WERI-Rb-1 (cell line): ENCODE results near the gene ZNF526.

Experiments
- DNase-seq: peaks from one replicate; pipeline ENCODE4 v3.0.0-alpha.2; 2020
- H3K27ac ChIP-seq: fragments of 250-450 bp; sonication (Bioruptor Pico); 2 replicates; pipeline ENCODE4 v1.5.1; 2020; ENCODE audit warnings: mild to moderate bottlenecking, moderate library complexity
- H3K27me3 ChIP-seq: fragments of 250-450 bp; sonication (Bioruptor Pico); 2 replicates; pipeline ENCODE4 v1.5.1; 2021; ENCODE audit warnings: mild to moderate bottlenecking, low read depth, moderate library complexity; ENCODE audit not compliant: insufficient read depth, severe bottlenecking
- H3K36me3 ChIP-seq: fragments of 250-450 bp; sonication (Bioruptor Pico); 2 replicates; pipeline ENCODE4 v1.5.1; 2020; ENCODE audit warnings: mild to moderate bottlenecking, moderate library complexity
- H3K4me3 ChIP-seq: 2 replicates; pipeline ENCODE4 v1.5.1; 2011; ENCODE audit warnings: low read depth, mild to moderate bottlenecking, control low read depth, low read length
- H3K9me3 ChIP-seq: fragments of 250-450 bp; sonication (Bioruptor Pico); 2 replicates; pipeline ENCODE4 v1.5.1; 2021; ENCODE audit warnings: mild to moderate bottlenecking, moderate library complexity; ENCODE audit not compliant: severe bottlenecking
- TF ChIP-seq, protein P1 (sequence below): IDR thresholded peaks from 2 replicates; pipeline ENCODE4 v1.5.1; 2011; ENCODE audit warnings: low read depth, mild to moderate bottlenecking, control low read depth, inconsistent platforms, low read length

Gene ZNF526

DNA sequence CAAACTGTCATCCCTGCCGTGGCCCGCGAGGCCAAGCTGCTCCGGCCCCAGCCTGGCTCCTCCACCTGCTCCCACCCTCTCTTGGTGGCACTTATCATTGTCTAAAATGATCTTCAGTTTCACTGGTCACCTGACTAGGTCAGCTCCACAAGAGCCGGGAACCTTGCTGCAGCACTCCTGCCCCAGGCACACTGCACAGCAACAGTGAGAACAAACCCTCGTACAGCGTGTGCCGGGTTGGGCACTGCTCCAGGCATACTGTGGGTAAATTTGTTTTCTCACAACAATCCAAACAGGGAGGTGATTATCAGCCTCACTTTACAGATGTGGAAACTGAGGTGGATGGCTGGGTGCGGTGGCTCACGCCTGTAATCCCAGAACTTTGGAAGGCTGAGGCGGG is 11.5 kb upstream of the ZNF526 start:
- H3K9me3 ChIP-seq: no peaks in the 10 kb centered on the region
- no peaks in the 10 kb centered on the region for H3K27me3 ChIP-seq
- H3K27ac ChIP-seq: no peak overlapping the region
- DNase-seq: no peak
- TF ChIP-seq, protein P1, sequence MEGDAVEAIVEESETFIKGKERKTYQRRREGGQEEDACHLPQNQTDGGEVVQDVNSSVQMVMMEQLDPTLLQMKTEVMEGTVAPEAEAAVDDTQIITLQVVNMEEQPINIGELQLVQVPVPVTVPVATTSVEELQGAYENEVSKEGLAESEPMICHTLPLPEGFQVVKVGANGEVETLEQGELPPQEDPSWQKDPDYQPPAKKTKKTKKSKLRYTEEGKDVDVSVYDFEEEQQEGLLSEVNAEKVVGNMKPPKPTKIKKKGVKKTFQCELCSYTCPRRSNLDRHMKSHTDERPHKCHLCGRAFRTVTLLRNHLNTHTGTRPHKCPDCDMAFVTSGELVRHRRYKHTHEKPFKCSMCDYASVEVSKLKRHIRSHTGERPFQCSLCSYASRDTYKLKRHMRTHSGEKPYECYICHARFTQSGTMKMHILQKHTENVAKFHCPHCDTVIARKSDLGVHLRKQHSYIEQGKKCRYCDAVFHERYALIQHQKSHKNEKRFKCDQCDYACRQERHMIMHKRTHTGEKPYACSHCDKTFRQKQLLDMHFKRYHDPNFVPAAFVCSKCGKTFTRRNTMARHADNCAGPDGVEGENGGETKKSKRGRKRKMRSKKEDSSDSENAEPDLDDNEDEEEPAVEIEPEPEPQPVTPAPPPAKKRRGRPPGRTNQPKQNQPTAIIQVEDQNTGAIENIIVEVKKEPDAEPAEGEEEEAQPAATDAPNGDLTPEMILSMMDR: no peak
- peaks cover 81% of the 10 kb centered on the region for H3K36me3 ChIP-seq
- H3K4me3 ChIP-seq: no peak overlapping the region

DNA sequence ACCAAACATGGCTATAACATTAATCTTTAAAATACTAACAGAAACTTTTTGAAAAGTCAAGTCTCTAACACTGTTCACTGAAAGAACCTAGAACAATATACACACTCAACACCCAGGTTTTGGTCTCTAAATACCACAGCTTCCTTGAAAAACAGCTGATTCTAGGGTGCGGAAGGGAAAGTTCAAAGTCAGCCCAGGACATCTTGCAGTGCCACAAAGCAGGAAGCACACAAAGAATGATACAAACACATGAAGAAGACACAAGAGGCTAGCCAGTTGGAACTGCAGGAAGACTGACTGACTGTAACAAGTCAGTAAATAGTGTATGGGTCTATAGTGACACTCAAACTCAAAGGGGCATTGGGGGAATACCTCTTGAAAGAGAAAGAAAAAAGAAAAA is 7.2 kb upstream of the ZNF526 start:
- Histone ChIP-seq H3K4me3 (no peak overlapping the region), H3K27ac (no peak overlapping the region), H3K27me3 (no peaks in the 10 kb centered on the region), H3K9me3 (no peaks in the 10 kb centered on the region), H3K36me3 (peaks cover 76% of the 10 kb centered on the region)
- no peak for DNase-seq
- TF ChIP-seq, protein P1: no peak

DNA sequence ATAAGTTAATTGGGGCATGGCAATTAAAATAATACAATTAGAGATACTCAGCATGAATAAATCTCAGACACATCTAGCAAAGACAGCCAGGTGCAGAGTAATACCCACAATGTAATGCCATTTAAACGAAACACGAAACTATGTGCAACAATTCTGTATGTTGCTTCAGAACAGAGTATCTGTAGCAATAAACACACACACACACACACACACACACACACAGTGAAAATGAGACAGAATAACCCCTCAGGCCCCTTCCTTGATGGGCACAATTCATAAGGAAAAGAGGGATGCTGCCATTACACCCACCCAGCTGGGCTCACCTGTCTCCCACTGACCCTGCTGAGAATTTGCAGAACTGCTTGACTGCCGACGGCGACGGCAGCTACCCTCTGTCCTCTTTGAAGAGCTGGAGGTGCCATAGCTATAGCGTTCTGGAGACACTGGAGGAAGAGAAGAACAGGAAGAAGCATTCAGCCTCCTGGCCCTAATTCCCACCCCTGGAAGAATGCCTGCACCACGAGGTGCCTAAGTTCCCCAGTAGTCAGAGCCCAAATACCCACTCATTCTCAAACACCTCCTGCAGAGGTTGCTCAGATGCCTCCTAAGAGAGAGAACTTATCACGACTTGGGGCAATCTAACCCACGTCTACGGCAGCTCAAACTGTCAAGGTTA is 5.2 kb upstream of the ZNF526 start:
- TF ChIP-seq, protein P1: no peak
- DNase-seq: no peak
- Histone ChIP-seq H3K27me3 (no peaks in the 10 kb centered on the region), H3K27ac (no peak overlapping the region), H3K4me3 (no peak overlapping the region), H3K9me3 (no peaks in the 10 kb centered on the region), H3K36me3 (peaks cover 56% of the 10 kb centered on the region)

- peaks cover 44% of the 10 kb centered on the region for H3K36me3 ChIP-seq
- peak overlapping the region; percentile 81 for H3K4me3 ChIP-seq
- H3K27ac ChIP-seq: peak overlapping the region; percentile 67
- H3K9me3 ChIP-seq: no peaks in the 10 kb centered on the region
- H3K27me3 ChIP-seq: no peaks in the 10 kb centered on the region
- TF ChIP-seq, protein P1: no peak
- peak; percentile 53 for DNase-seq
Observed at GRCh38 chr19:42216653-42217519, 3.2 kb upstream of the ZNF526 start.

DNA sequence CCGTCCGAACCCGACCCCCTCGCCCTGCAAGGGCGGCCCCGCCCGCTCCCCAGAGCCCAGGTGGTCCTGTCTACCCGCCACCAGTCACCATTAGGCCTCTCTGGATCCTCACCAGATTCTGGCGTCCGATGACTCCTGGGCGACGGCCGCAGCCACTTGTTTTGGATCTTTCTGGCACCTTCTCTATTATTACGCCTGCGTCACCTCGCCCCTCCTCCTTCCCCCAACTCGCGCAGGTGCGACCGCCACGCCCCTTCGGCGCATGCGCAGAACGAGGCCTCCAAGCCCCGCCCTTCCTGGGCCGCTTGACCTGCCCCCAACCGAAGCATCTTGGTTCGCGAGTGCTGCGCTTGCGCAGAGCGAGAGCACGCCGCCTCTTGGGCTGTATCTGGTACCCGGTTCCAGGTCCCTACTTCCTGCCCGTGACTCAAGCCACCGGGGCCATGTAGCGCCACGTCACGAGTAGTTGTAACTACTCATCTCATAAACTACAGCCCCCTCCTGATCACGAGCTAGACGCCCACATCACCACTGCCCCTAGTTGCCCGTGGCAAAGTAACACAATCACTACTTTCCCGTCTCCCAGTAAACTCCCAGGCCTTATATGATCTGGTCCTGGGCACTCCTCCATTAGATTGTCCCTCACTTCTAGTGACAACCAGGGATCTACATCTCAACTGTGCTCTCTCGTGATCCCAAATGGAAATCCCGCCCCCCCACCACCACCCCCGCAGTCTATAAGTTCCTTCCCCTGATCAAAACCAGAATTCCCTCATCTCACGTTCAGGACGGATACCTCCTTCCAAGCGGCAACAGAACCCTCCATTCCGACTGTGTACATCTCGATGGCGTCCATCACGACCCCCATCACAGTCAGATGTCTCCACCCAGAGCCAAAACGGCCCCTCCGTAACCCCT is 2.3 kb upstream of the ZNF526 start, which contains the start of gene DEDD2:
Gene DEDD2, minus strand, starts transcription at position 158 of the 918 bp plus-strand sequence. CDS start 670 bp downstream, outside the sequence.
- Histone ChIP-seq H3K27ac (peak within 1 kb of the TSS; percentile 67), H3K27me3 (no peaks in the 10 kb centered on the region), H3K4me3 (peak within 1 kb of the TSS; percentile 81), H3K36me3 (peaks cover 37% of the 10 kb centered on the region), H3K9me3 (no peaks in the 10 kb centered on the region)
- peak; percentile 97 for DNase-seq
- TF ChIP-seq, protein P1: no peak
